ENCODE measurements around the gene TMEM120A. TPM values are rescaled to one million over a fixed set of nuclear protein-coding genes. Genes with fewer than 3 reads are reported as not detected.
A peak's percentile ranks its signal among the peaks of the same experiment; 100 is the strongest.

The TMEM120A gene
- total RNA-seq (2014; rRNA removed), result 17.9 and 18.6 TPM in 2 replicates
- Bru-seq, nascent RNA, result percentile 63 among the genes with signal in this experiment
- BruChase-seq, experiment 1, labeled RNA remaining after a 6-hour chase, result percentile 79 among the genes with signal in this experiment
- percentile 69 among the genes with signal in this experiment for BruChase-seq, experiment 2, labeled RNA remaining after a 2-hour chase
- long read RNA-seq, transcript TMEM120A-214 (12 exons, 1,456 nt), result major isoform, 52 of 159 reads
- long read RNA-seq, partial matches to known transcripts, result 46 of 159 reads
- long read RNA-seq, other reads (novel, unspliced or antisense), result 58 of 159 reads

GRCh38 chr7:75994388-75995051, at the start of gene TMEM120A:
Gene TMEM120A (minus strand): TSS chr7:75994595. CDS start chr7:75994570, 25 bp downstream.
- DNase-seq (peak; percentile 93), ATAC-seq (peak; percentile 91)
- H3K27ac ChIP-seq (ENCODE audit: low read length), result no peak within 1 kb of the TSS
- intact Hi-C loops (cut with micrococcal nuclease), result loop anchor here (10.0 kb wide), 1 partner anchor 80 kb away; the partner anchor contains the start of gene POR
- H3K27me3 ChIP-seq (ENCODE audit: low read length), result no peaks in the 10 kb centered on the region
- no peaks in the 10 kb centered on the region for H3K9me2 ChIP-seq (replicated peaks; ENCODE audit: low read length)
- peaks cover 9% of the 10 kb centered on the region for H3K4me1 ChIP-seq (ENCODE audit: insufficient read depth, low read length)
- H3F3A ChIP-seq (ENCODE audit: low read length, unreplicated experiment), result no peaks in the 10 kb centered on the region
- BruUV-seq (replicated peaks), result no TSS peak
- CTCF ChIA-PET, result interaction anchor here (0.6 kb wide), 1 partner anchor 79 kb away, joined by 3 read pairs; no protein-coding TSS in a partner anchor
- POLR2A ChIA-PET (ENCODE audit: unreplicated experiment), result no interaction called here
- TF ChIP-seq EZH2phosphoT487 (IDR thresholded peaks at IDR 0.05; ENCODE audit: borderline replicate concordance, low read length) (no peak), CTCF (conservative IDR thresholded peaks at IDR 0.05; ENCODE audit: low read depth, low read length) (no peak), EZH2 (IDR thresholded peaks at IDR 0.05; ENCODE audit: low read length, unreplicated experiment) (no peak)
- H3K9ac ChIP-seq (ENCODE audit: low read length), result peak within 1 kb of the TSS; percentile 70
- H2AFZ ChIP-seq (ENCODE audit: low read length), result peak within 1 kb of the TSS; percentile 89
- peak within 1 kb of the TSS; percentile 91 for H3K4me3 ChIP-seq (ENCODE audit: low read length)
- no peaks in the 10 kb centered on the region for H3K9me3 ChIP-seq (ENCODE audit: low read length)
- peak within 1 kb of the TSS; percentile 99 for H3K4me2 ChIP-seq (ENCODE audit: low read length)
- H3K79me2 ChIP-seq (ENCODE audit: low read length), result no peaks in the 10 kb centered on the region
- H3K36me3 ChIP-seq (ENCODE audit: low read depth, low read length), result peaks cover 8% of the 10 kb centered on the region; the same call in 1 of the 2 replicates
- no peaks in the 10 kb centered on the region for H4K20me1 ChIP-seq (ENCODE audit: low read length)

- DNase-seq (no peak), ATAC-seq (no peak)
- Histone ChIP-seq H3K27me3 (ENCODE audit: low read length) (no peaks in the 10 kb centered on the region), H4K20me1 (ENCODE audit: low read length) (no peaks in the 10 kb centered on the region), H3F3A (ENCODE audit: low read length, unreplicated experiment) (no peaks in the 10 kb centered on the region), H3K27ac (ENCODE audit: low read length) (no peak overlapping the region), H3K9me2 (replicated peaks; ENCODE audit: low read length) (no peaks in the 10 kb centered on the region), H2AFZ (ENCODE audit: low read length) (no peak overlapping the region), H3K9ac (ENCODE audit: low read length) (no peak overlapping the region), H3K9me3 (ENCODE audit: low read length) (no peaks in the 10 kb centered on the region), H3K4me2 (ENCODE audit: low read length) (no peak overlapping the region), H3K79me2 (ENCODE audit: low read length) (peaks cover 19% of the 10 kb centered on the region), H3K36me3 (ENCODE audit: low read depth, low read length) (no peaks in the 10 kb centered on the region), H3K4me3 (ENCODE audit: low read length) (no peak overlapping the region), H3K4me1 (ENCODE audit: insufficient read depth, low read length) (no peaks in the 10 kb centered on the region)
- POLR2A ChIA-PET (ENCODE audit: unreplicated experiment), result no interaction called here
- CTCF ChIA-PET, result no interaction called here
- intact Hi-C loops (cut with micrococcal nuclease), result no loop called here
- TF ChIP-seq EZH2 (IDR thresholded peaks at IDR 0.05; ENCODE audit: low read length, unreplicated experiment), result no peak
- TF ChIP-seq EZH2phosphoT487 (IDR thresholded peaks at IDR 0.05; ENCODE audit: borderline replicate concordance, low read length), result no peak
- TF ChIP-seq CTCF (conservative IDR thresholded peaks at IDR 0.05; ENCODE audit: low read depth, low read length), result no peak
- no TSS peak for BruUV-seq (replicated peaks)
Observed at GRCh38 chr7:76040126-76040525, 45.7 kb upstream of the TMEM120A start.

GRCh38 chr7:76037310-76037709, 42.9 kb upstream of the TMEM120A start:
- Histone ChIP-seq H3K9me3 (ENCODE audit: low read length) (no peaks in the 10 kb centered on the region), H3K27ac (ENCODE audit: low read length) (no peak overlapping the region), H3K4me2 (ENCODE audit: low read length) (no peak overlapping the region), H3F3A (ENCODE audit: low read length, unreplicated experiment) (no peaks in the 10 kb centered on the region), H2AFZ (ENCODE audit: low read length) (no peak overlapping the region), H3K4me3 (ENCODE audit: low read length) (no peak overlapping the region), H3K36me3 (ENCODE audit: low read depth, low read length) (no peaks in the 10 kb centered on the region), H3K9ac (ENCODE audit: low read length) (no peak overlapping the region), H3K4me1 (ENCODE audit: insufficient read depth, low read length) (no peaks in the 10 kb centered on the region), H3K79me2 (ENCODE audit: low read length) (no peaks in the 10 kb centered on the region), H3K9me2 (replicated peaks; ENCODE audit: low read length) (no peaks in the 10 kb centered on the region), H3K27me3 (ENCODE audit: low read length) (no peaks in the 10 kb centered on the region), H4K20me1 (ENCODE audit: low read length) (no peaks in the 10 kb centered on the region)
- no TSS peak for BruUV-seq (replicated peaks)
- TF ChIP-seq CTCF (conservative IDR thresholded peaks at IDR 0.05; ENCODE audit: low read depth, low read length) (no peak), EZH2phosphoT487 (IDR thresholded peaks at IDR 0.05; ENCODE audit: borderline replicate concordance, low read length) (no peak), EZH2 (IDR thresholded peaks at IDR 0.05; ENCODE audit: low read length, unreplicated experiment) (no peak)
- ChIA-PET POLR2A (ENCODE audit: unreplicated experiment) (no interaction called here), CTCF (no interaction called here)
- ATAC-seq (peak; percentile 70), DNase-seq (peak; percentile 11)
- intact Hi-C loops (cut with micrococcal nuclease), result no loop called here

Measured in PC-3 (cell line).